Cardiac muscle cell (in vitro differentiated cells and primary cell): ENCODE measurements around the gene RHEBL1. TPM values are rescaled to one million over a fixed set of nuclear protein-coding genes. Genes with fewer than 3 reads are reported as not detected.
A peak's percentile ranks its signal among the peaks of the same experiment; 100 is the strongest.

Experiments
- DNase-seq, 2 donors: peaks; one replicate each; pipeline versions ENCODE4 v3.0.0 to v3.0.0-alpha.2; 2010 to 2017; ENCODE audit warnings: low read depth in 1 of 2, low spot score in 1 of 2
- H3K27ac ChIP-seq: fragments of 200-600 bp; sonication (generic); 2 replicates; pipeline ENCODE4 v1.5.1; 2016
- H3K27me3 ChIP-seq: fragments of 200-600 bp; sonication (generic); 2 replicates; pipeline ENCODE4 v1.6.0; 2016; ENCODE audit warnings: control low read depth
- H3K36me3 ChIP-seq: fragments of 200-600 bp; sonication (generic); 2 replicates; pipeline ENCODE4 v1.5.1; 2016; ENCODE audit warnings: control low read depth
- H3K4me1 ChIP-seq: fragments of 200-600 bp; sonication (generic); 2 replicates; pipeline ENCODE4 v1.8.1; 2017; ENCODE audit warnings: low read depth, mild to moderate bottlenecking, mixed run types
- H3K4me3 ChIP-seq: fragments of 200-600 bp; sonication (generic); 2 replicates; pipeline ENCODE4 v1.5.1; 2016; ENCODE audit warnings: mild to moderate bottlenecking
- H3K9me3 ChIP-seq: fragments of 200-600 bp; sonication (generic); 2 replicates; pipeline ENCODE4 v1.5.1; 2017; ENCODE audit warnings: low read depth, mild to moderate bottlenecking, control low read depth
- polyA plus RNA-seq: library from polyadenylated mRNA; unstranded; fragments of >200 nt; fragmentation: Nextera tagmentation; extraction: Ambion mirVana; gene quantifications from 2 replicates; pipeline ENCODE4 v1.2.1, GENCODE V29; 2016
- total RNA-seq: library from RNA; depleted of rRNA; stranded (reverse); fragments of >200 nt; gene quantifications from 2 replicates; pipeline ENCODE4 v1.2.3, GENCODE V29; 2016
- TF ChIP-seq, protein P1 (sequence below): IDR thresholded peaks from 2 replicates; pipeline ENCODE4 v1.5.1; 2012; ENCODE audit warnings: low read depth, mild to moderate bottlenecking, low read length

RHEBL1 gene
- total and polyA plus RNA-seq, 2 experiments from 2014 or later = 0.42 to 1.0 TPM

DNA sequence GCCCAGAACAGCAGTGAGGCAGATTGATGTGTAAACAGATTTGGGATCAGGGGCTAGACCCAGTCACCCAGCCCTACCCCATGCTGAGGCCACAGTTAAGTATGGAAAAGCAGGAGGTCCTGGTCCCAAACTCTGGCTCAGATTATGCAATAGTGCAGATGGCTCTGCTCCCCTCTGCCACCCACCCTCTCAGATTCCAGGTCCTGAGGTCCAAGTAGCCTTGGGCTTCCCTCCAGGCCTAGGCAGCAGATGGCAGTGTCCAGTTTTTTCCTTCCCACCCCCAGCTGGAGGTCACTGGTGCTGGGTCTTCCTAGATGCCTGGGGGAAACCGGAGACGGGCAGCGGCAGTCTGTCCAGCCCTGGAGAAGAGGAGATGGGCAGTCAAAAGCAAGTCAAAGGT is 27.6 kb upstream of the RHEBL1 start:
- H3K4me1 ChIP-seq = peaks cover 8% of the 10 kb centered on the region
- peaks cover 34% of the 10 kb centered on the region for H3K27me3 ChIP-seq
- no peaks in the 10 kb centered on the region for H3K9me3 ChIP-seq
- no peak for DNase-seq
- TF ChIP-seq, protein P1, sequence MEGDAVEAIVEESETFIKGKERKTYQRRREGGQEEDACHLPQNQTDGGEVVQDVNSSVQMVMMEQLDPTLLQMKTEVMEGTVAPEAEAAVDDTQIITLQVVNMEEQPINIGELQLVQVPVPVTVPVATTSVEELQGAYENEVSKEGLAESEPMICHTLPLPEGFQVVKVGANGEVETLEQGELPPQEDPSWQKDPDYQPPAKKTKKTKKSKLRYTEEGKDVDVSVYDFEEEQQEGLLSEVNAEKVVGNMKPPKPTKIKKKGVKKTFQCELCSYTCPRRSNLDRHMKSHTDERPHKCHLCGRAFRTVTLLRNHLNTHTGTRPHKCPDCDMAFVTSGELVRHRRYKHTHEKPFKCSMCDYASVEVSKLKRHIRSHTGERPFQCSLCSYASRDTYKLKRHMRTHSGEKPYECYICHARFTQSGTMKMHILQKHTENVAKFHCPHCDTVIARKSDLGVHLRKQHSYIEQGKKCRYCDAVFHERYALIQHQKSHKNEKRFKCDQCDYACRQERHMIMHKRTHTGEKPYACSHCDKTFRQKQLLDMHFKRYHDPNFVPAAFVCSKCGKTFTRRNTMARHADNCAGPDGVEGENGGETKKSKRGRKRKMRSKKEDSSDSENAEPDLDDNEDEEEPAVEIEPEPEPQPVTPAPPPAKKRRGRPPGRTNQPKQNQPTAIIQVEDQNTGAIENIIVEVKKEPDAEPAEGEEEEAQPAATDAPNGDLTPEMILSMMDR = no peak
- H3K27ac ChIP-seq = no peak overlapping the region
- H3K36me3 ChIP-seq = peaks cover 33% of the 10 kb centered on the region
- H3K4me3 ChIP-seq = no peak overlapping the region

DNA sequence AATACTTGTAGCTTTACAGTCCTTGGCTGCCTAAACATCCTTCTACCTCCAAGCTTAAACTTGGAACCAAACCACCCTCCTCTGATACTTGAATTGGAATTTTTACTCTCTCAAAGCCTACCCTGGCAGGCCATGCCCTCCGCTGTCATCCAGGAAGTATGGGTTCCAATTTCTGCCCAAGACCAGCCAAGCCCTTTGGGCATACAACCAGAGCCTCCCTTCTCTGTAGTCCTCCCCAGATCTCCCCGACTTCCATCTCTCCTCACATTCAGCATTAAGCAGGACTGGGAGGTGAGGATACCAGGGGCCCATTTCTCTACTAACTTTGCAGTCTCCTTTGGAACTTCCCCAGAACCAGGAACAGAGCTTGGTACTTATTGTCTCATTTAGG is 25.2 kb upstream of the RHEBL1 start:
- H3K27ac ChIP-seq = no peak overlapping the region
- H3K36me3 ChIP-seq = peaks cover 10% of the 10 kb centered on the region
- no peak for DNase-seq
- TF ChIP-seq, protein P1 = no peak
- no peak overlapping the region for H3K4me3 ChIP-seq
- H3K4me1 ChIP-seq = peaks cover 8% of the 10 kb centered on the region
- no peaks in the 10 kb centered on the region for H3K9me3 ChIP-seq
- peaks cover 59% of the 10 kb centered on the region for H3K27me3 ChIP-seq

DNA sequence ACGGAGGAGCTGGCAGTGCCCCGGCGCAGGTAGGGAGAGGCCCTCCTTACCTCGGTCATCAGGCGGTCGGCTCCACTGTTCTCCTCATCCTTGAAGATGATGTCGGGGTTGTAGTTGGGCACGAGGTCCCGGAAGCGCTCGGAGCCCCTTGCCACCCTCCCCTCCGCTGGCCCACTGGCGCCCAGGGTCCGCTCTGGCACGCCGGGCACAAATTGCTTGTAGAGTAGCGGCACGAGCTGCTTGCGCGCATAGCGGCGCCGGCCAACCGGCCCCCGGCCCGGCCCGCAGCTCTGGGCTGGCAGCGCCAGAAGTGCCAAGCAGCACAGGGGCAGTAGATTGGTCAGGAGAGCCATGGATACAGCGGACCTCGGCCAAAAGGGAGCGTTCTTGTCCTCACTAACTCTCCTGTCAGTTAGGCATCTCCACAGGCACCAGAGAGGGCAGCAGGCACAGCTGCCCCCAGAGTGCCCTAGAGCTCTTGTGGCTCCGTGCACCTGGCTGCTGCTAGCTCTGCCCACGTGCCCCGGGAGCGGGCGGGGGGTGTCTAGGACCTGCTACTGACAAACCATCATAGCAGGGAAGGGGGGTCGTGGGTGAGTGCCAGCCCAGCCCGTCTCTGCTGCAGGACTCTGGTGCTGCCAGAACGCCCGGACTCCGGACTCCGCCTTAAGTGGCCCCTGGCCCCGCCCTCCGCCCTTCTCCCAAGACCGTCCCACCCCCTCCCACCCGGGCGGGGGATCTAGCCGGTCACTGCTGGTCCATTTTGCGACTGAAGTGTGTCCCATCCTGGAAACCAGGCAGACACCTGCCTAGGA is 24.6 kb upstream of the RHEBL1 start, which contains the start of gene DHH:
Gene DHH (minus strand): TSS at position 642 of the 815 bp plus-strand sequence. CDS start 289 bp downstream, at position 353.
- TF ChIP-seq, protein P1 = no peak
- Histone ChIP-seq H3K9me3 (no peaks in the 10 kb centered on the region), H3K27ac (no peak within 1 kb of the TSS), H3K4me1 (peaks cover 8% of the 10 kb centered on the region), H3K27me3 (peaks cover 65% of the 10 kb centered on the region), H3K4me3 (peak within 1 kb of the TSS; percentile 13), H3K36me3 (peaks cover 6% of the 10 kb centered on the region)
- DNase-seq = peak; percentile 16 to 60

DNA sequence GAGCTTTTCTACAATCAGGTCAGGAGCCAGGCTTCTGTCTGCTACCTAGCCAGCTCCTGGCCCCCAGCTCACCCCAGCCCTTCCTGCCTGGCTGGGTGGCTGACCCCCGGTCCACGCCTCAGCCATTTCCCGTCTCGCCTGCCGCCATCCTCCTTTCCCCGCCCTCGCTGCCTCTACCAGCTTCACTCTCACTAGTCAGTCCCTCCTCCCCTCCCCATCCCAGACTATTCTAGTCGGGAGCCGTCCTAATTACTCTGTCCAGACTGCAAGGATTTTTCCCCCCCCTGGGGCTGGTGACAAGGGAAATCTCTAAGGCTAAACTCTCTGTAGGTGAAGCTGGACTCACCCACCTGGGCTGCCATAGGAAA is 24.0 kb upstream of the RHEBL1 start:
- peak in 1 of 2 donors; percentile 28 for DNase-seq
- Histone ChIP-seq H3K4me3 (peak overlapping the region; percentile 13), H3K27me3 (peaks cover 70% of the 10 kb centered on the region), H3K9me3 (no peaks in the 10 kb centered on the region), H3K4me1 (peaks cover 8% of the 10 kb centered on the region), H3K27ac (no peak overlapping the region), H3K36me3 (peaks cover 6% of the 10 kb centered on the region)
- TF ChIP-seq, protein P1 = no peak

DNA sequence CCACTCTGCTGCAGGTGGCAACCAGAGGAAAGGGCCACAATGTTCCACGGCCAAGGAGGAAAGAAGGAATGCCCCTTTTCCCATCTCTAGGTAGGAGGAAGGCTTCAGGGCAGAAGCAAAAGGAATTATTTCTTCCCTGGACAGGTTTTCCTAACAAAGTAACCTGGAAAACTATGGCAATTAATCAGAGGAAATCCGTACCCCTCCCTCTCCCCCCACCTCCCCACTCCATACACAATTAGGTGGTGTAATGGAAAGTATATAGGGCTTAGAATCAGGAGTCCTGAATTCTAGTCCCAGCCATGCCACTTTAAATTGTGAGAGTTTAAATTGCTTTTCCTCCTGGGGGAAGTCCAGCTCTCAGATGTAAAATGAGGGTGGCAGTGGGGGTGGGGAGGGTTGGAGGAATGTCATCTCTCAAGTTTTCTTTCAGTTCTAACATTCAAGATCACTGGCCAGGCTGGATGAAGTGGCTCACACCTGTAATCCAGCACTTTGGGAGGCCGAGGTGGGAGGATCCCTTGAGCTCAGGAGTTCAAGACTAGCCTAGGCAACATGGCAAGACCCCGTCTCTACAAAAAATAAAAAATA is 23.1 kb upstream of the RHEBL1 start:
- H3K4me1 ChIP-seq = peaks cover 12% of the 10 kb centered on the region
- no peaks in the 10 kb centered on the region for H3K9me3 ChIP-seq
- TF ChIP-seq, protein P1 = no peak
- H3K27ac ChIP-seq = no peak overlapping the region
- DNase-seq = no peak
- peaks cover 6% of the 10 kb centered on the region for H3K36me3 ChIP-seq
- H3K27me3 ChIP-seq = peaks cover 78% of the 10 kb centered on the region
- H3K4me3 ChIP-seq = no peak overlapping the region
